HEK293 (cell line): ENCODE results near the gene LRP3.
A peak's percentile ranks its signal among the peaks of the same experiment; 100 is the strongest.

Experiments used
- FEZF1 ChIP-seq: fragments of 450-650 bp; formaldehyde crosslinking; IDR thresholded peaks from 2 replicates; pipeline ENCODE4 v1.5.1; 2016; ENCODE audit warnings: missing biosample characterization, missing genetic modification characterization
- GLIS1 ChIP-seq: fragments of 450-650 bp; formaldehyde crosslinking; IDR thresholded peaks from 2 replicates; pipeline ENCODE4 v1.5.1; 2016; ENCODE audit warnings: missing biosample characterization, missing genetic modification characterization
- HOXC10 ChIP-seq: sonication (generic); formaldehyde crosslinking; IDR thresholded peaks from 2 replicates; pipeline ENCODE4 v1.8.1; 2023; ENCODE audit warnings: mild to moderate bottlenecking, missing genetic modification reagents
- IKZF3 ChIP-seq: fragments of 450-650 bp; IDR thresholded peaks from 2 replicates; pipeline ENCODE4 v1.5.0; 2018; ENCODE audit warnings: missing biosample characterization, mild to moderate bottlenecking, missing genetic modification characterization, moderate library complexity
- MEIS1 ChIP-seq: sonication (generic); formaldehyde crosslinking; IDR thresholded peaks from 2 replicates; pipeline ENCODE4 v1.8.1; 2022; ENCODE audit warnings: missing genetic modification reagents, mild to moderate bottlenecking, borderline replicate concordance
- OSR2 ChIP-seq: fragments of 450-650 bp; formaldehyde crosslinking; IDR thresholded peaks from 2 replicates; pipeline ENCODE4 v1.5.1; 2016; ENCODE audit warnings: missing biosample characterization, missing genetic modification characterization
- PBX3 ChIP-seq: sonication (generic); formaldehyde crosslinking; IDR thresholded peaks from 2 replicates; pipeline ENCODE4 v1.8.1; 2022; ENCODE audit warnings: mild to moderate bottlenecking, moderate library complexity, missing genetic modification reagents
- PRDM1 ChIP-seq: fragments of 450-650 bp; formaldehyde crosslinking; IDR thresholded peaks from 2 replicates; pipeline ENCODE4; 2016; ENCODE audit warnings: missing biosample characterization, missing genetic modification characterization
- TCF7L2 ChIP-seq: IDR thresholded peaks from 2 replicates; pipeline ENCODE4 v1.6.1; 2011; ENCODE audit warnings: low read depth, mild to moderate bottlenecking, inconsistent platforms, low read length, moderate library complexity, borderline replicate concordance
- ZNF112 ChIP-seq: fragments of 450-650 bp; formaldehyde crosslinking; IDR thresholded peaks from 2 replicates; pipeline ENCODE4 v1.5.0; 2017; ENCODE audit warnings: missing biosample characterization, missing genetic modification characterization
- ZNF132 ChIP-seq: fragments of 450-650 bp; formaldehyde crosslinking; IDR thresholded peaks from 2 replicates; pipeline ENCODE4 v1.5.1; 2017; ENCODE audit warnings: missing biosample characterization, missing genetic modification characterization, borderline replicate concordance
- ZNF146 ChIP-seq: fragments of 450-650 bp; formaldehyde crosslinking; IDR thresholded peaks from 2 replicates; pipeline ENCODE4 v1.5.1; 2016; ENCODE audit warnings: missing biosample characterization, missing genetic modification characterization
- ZNF155 ChIP-seq: fragments of 450-650 bp; formaldehyde crosslinking; IDR thresholded peaks from 2 replicates; pipeline ENCODE4 v1.5.1; 2016; ENCODE audit warnings: missing biosample characterization, missing genetic modification characterization
- ZNF169 ChIP-seq: fragments of 450-650 bp; formaldehyde crosslinking; IDR thresholded peaks from 2 replicates; pipeline ENCODE4 v1.5.1; 2016; ENCODE audit warnings: missing biosample characterization, missing genetic modification characterization
- ZNF175 ChIP-seq: fragments of 450-650 bp; formaldehyde crosslinking; IDR thresholded peaks from 2 replicates; pipeline ENCODE4 v1.5.1; 2016; ENCODE audit warnings: missing biosample characterization, missing genetic modification characterization
- ZNF223 ChIP-seq: fragments of 450-650 bp; formaldehyde crosslinking; IDR thresholded peaks from 2 replicates; pipeline ENCODE4 v1.5.1; 2016; ENCODE audit warnings: missing biosample characterization, missing genetic modification characterization
- ZNF280D ChIP-seq: fragments of 450-650 bp; formaldehyde crosslinking; IDR thresholded peaks from 2 replicates; pipeline ENCODE4 v1.5.1; 2016; ENCODE audit warnings: missing biosample characterization, missing genetic modification characterization
- ZNF292 ChIP-seq: fragments of 450-650 bp; formaldehyde crosslinking; IDR thresholded peaks from 2 replicates; pipeline ENCODE4 v1.5.1; 2016; ENCODE audit warnings: low read depth, missing biosample characterization, missing genetic modification characterization, borderline replicate concordance
- ZNF514 ChIP-seq: fragments of 450-650 bp; formaldehyde crosslinking; IDR thresholded peaks from 2 replicates; pipeline ENCODE4 v1.5.1; 2016; ENCODE audit warnings: missing biosample characterization, missing genetic modification characterization
- ZNF530 ChIP-seq: fragments of 450-650 bp; formaldehyde crosslinking; IDR thresholded peaks from 2 replicates; pipeline ENCODE4 v1.5.1; 2016; ENCODE audit warnings: low read depth, missing biosample characterization, missing genetic modification characterization
- ZNF621 ChIP-seq: fragments of 450-650 bp; formaldehyde crosslinking; IDR thresholded peaks from 2 replicates; pipeline ENCODE4 v1.5.1; 2017; ENCODE audit warnings: missing biosample characterization, missing genetic modification characterization
- ZNF670 ChIP-seq: fragments of 450-650 bp; formaldehyde crosslinking; IDR thresholded peaks from 2 replicates; pipeline ENCODE4 v1.5.1; 2016; ENCODE audit warnings: missing biosample characterization, missing genetic modification characterization, low read depth
- ZNF677 ChIP-seq: fragments of 450-650 bp; IDR thresholded peaks from 2 replicates; pipeline ENCODE4 v1.5.0; 2018; ENCODE audit warnings: missing biosample characterization, mild to moderate bottlenecking, missing genetic modification characterization, moderate library complexity
- ZNF701 ChIP-seq: fragments of 450-650 bp; formaldehyde crosslinking; IDR thresholded peaks from 2 replicates; pipeline ENCODE4 v1.5.1; 2016; ENCODE audit warnings: missing biosample characterization, missing genetic modification characterization
- ZNF747 ChIP-seq: fragments of 450-650 bp; formaldehyde crosslinking; IDR thresholded peaks from 2 replicates; pipeline ENCODE4 v1.5.1; 2016; ENCODE audit warnings: missing biosample characterization, missing genetic modification characterization
- TF ChIP-seq, protein P1 (sequence below): fragments of 450-650 bp; formaldehyde crosslinking; IDR thresholded peaks from 2 replicates; pipeline ENCODE4 v1.5.1; 2017; ENCODE audit warnings: missing biosample characterization, mild to moderate bottlenecking, missing genetic modification characterization, moderate library complexity
- TF ChIP-seq, protein P2 (sequence below): fragments of 450-650 bp; formaldehyde crosslinking; IDR thresholded peaks from 2 replicates; pipeline ENCODE4 v1.5.1; 2016; ENCODE audit warnings: missing biosample characterization, missing genetic modification characterization
- TF ChIP-seq, protein P3 (sequence below): fragments of 450-650 bp; formaldehyde crosslinking; IDR thresholded peaks from 2 replicates; pipeline ENCODE4 v1.5.1; 2016; ENCODE audit warnings: missing biosample characterization, missing genetic modification characterization, borderline replicate concordance

The LRP3 gene

GRCh38 chr19:33233056-33233873, 39.1 kb downstream of the LRP3 start (continued):
- TF ChIP-seq, protein P1, sequence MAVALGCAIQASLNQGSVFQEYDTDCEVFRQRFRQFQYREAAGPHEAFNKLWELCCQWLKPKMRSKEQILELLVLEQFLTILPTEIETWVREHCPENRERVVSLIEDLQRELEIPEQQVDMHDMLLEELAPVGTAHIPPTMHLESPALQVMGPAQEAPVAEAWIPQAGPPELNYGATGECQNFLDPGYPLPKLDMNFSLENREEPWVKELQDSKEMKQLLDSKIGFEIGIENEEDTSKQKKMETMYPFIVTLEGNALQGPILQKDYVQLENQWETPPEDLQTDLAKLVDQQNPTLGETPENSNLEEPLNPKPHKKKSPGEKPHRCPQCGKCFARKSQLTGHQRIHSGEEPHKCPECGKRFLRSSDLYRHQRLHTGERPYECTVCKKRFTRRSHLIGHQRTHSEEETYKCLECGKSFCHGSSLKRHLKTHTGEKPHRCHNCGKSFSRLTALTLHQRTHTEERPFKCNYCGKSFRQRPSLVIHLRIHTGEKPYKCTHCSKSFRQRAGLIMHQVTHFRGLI (tag by site-specific recombination): no peak
- TF ChIP-seq GLIS1 (tag by site-specific recombination): no peak
- no peak for TF ChIP-seq HOXC10 (CRISPR knock-in tag)
- TF ChIP-seq PBX3: no peak
- no peak for TF ChIP-seq ZNF514 (tag by site-specific recombination)
- TF ChIP-seq ZNF223: no peak
- no peak for TF ChIP-seq ZNF677 (tag by site-specific recombination)
- TF ChIP-seq TCF7L2: no peak
- peak; percentile 96; the same call in 1 of the 2 replicates for TF ChIP-seq ZNF175 (tag by site-specific recombination)
- no peak for TF ChIP-seq MEIS1 (CRISPR knock-in tag)
- TF ChIP-seq ZNF169 (tag by site-specific recombination): 0 out of 2 replicates have a peak, but pooled peaks have one; percentile 15
- no peak for TF ChIP-seq IKZF3 (tag by site-specific recombination)
- 0 out of 2 replicates have a peak, but pooled peaks have one; percentile 21 for TF ChIP-seq ZNF670
- TF ChIP-seq ZNF146: peak; percentile 7; the same call in 1 of the 2 replicates
- TF ChIP-seq ZNF747 (tag by site-specific recombination): peak; percentile 77; the same call in 1 of the 2 replicates
- no peak for TF ChIP-seq ZNF132 (tag by site-specific recombination)
- TF ChIP-seq ZNF621 (tag by site-specific recombination): peak; percentile 21; the same call in 1 of the 2 replicates
- TF ChIP-seq ZNF155 (tag by site-specific recombination): no peak
- TF ChIP-seq ZNF701 (tag by site-specific recombination): no peak
- no peak for TF ChIP-seq FEZF1 (tag by site-specific recombination)
- TF ChIP-seq ZNF292 (tag by site-specific recombination): no peak
- TF ChIP-seq ZNF530 (tag by site-specific recombination): peak; percentile 9; the same call in 1 of the 2 replicates
- no peak for TF ChIP-seq ZNF280D (tag by site-specific recombination)
- TF ChIP-seq, protein P2, sequence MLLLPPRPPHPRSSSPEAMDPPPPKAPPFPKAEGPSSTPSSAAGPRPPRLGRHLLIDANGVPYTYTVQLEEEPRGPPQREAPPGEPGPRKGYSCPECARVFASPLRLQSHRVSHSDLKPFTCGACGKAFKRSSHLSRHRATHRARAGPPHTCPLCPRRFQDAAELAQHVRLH (tag by site-specific recombination): no peak
- TF ChIP-seq, protein P3, sequence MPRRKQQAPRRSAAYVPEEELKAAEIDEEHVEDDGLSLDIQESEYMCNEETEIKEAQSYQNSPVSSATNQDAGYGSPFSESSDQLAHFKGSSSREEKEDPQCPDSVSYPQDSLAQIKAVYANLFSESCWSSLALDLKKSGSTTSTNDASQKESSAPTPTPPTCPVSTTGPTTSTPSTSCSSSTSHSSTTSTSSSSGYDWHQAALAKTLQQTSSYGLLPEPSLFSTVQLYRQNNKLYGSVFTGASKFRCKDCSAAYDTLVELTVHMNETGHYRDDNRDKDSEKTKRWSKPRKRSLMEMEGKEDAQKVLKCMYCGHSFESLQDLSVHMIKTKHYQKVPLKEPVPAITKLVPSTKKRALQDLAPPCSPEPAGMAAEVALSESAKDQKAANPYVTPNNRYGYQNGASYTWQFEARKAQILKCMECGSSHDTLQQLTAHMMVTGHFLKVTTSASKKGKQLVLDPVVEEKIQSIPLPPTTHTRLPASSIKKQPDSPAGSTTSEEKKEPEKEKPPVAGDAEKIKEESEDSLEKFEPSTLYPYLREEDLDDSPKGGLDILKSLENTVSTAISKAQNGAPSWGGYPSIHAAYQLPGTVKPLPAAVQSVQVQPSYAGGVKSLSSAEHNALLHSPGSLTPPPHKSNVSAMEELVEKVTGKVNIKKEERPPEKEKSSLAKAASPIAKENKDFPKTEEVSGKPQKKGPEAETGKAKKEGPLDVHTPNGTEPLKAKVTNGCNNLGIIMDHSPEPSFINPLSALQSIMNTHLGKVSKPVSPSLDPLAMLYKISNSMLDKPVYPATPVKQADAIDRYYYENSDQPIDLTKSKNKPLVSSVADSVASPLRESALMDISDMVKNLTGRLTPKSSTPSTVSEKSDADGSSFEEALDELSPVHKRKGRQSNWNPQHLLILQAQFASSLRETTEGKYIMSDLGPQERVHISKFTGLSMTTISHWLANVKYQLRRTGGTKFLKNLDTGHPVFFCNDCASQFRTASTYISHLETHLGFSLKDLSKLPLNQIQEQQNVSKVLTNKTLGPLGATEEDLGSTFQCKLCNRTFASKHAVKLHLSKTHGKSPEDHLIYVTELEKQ: no peak
- no peak for TF ChIP-seq PRDM1 (tag by site-specific recombination)
- peak; percentile 55 for TF ChIP-seq ZNF112 (tag by site-specific recombination)
- no peak for TF ChIP-seq OSR2 (tag by site-specific recombination)
